ENCODE data around the gene ZNF827. TPM values are rescaled to one million over a fixed set of nuclear protein-coding genes. Genes with fewer than 3 reads are reported as not detected.

Gene ZNF827
- total RNA-seq, 1 experiment from 2014 or later, result 6.3 TPM

- no peaks in the 10 kb centered on the region for H3K9me3 ChIP-seq (ENCODE audit: control insufficient read depth, insufficient read depth, low read depth, low read length)
- H3K27ac ChIP-seq (ENCODE audit: low read length), result no peak overlapping the region
- ATAC-seq (no peak), DNase-seq (ENCODE audit: low read depth, low spot score) (no peak)
- H3K4me1 ChIP-seq (ENCODE audit: control insufficient read depth, insufficient read depth, low read length), result no peaks in the 10 kb centered on the region
- intact Hi-C loops (cut with micrococcal nuclease; ENCODE audit: unreplicated experiment) (no loop called here), in situ Hi-C loops (cut with HindIII; ENCODE audit: low pct_unique_long_range_greater_than_20kb, low sequenced_read_pairs) (no loop called here)
- no peak overlapping the region for H3K4me3 ChIP-seq (ENCODE audit: low read depth in 2 of 2, low read length in 2 of 2)
- no peaks in the 10 kb centered on the region for H3K36me3 ChIP-seq (ENCODE audit: control insufficient read depth, insufficient read depth, low read length)
- no peak for TF ChIP-seq SIN3A (IDR thresholded peaks at IDR 0.05; ENCODE audit: borderline replicate concordance, insufficient read depth, low read depth, low read length)
- no peak for TF ChIP-seq REST (IDR thresholded peaks at IDR 0.05; ENCODE audit: insufficient read depth in 1 of 2, low read depth in 2 of 2, low read length in 1 of 2)
- TF ChIP-seq CTCF (IDR thresholded peaks at IDR 0.05), result no peak
- no peak for TF ChIP-seq TCF7L2 (IDR thresholded peaks at IDR 0.05; ENCODE audit: low read depth, low read length)
- TF ChIP-seq POLR2AphosphoS5 (IDR thresholded peaks at IDR 0.05; ENCODE audit: low read depth, low read length), result no peak
- H3K27me3 ChIP-seq (ENCODE audit: control insufficient read depth, insufficient read depth, low read length), result no peaks in the 10 kb centered on the region
- POLR2A ChIA-PET, result no interaction called here
- CTCF ChIA-PET, result no interaction called here
- BruUV-seq (replicated peaks), result no TSS peak
These were observed 67.4 kb downstream of the ZNF827 start for GRCh38 chr4:145871209-145871608.

GRCh38 chr4:145870155-145871020, 68.2 kb downstream of the ZNF827 start:
- intact Hi-C loops (cut with micrococcal nuclease; ENCODE audit: unreplicated experiment) (no loop called here), in situ Hi-C loops (cut with HindIII; ENCODE audit: low pct_unique_long_range_greater_than_20kb, low sequenced_read_pairs) (no loop called here)
- H3K4me1 ChIP-seq (ENCODE audit: control insufficient read depth, insufficient read depth, low read length), result no peaks in the 10 kb centered on the region
- TF ChIP-seq REST (IDR thresholded peaks at IDR 0.05; ENCODE audit: insufficient read depth in 1 of 2, low read depth in 2 of 2, low read length in 1 of 2) (no peak), TCF7L2 (IDR thresholded peaks at IDR 0.05; ENCODE audit: low read depth, low read length) (no peak), CTCF (IDR thresholded peaks at IDR 0.05) (no peak), POLR2AphosphoS5 (IDR thresholded peaks at IDR 0.05; ENCODE audit: low read depth, low read length) (no peak), SIN3A (IDR thresholded peaks at IDR 0.05; ENCODE audit: borderline replicate concordance, insufficient read depth, low read depth, low read length) (no peak)
- H3K4me3 ChIP-seq (ENCODE audit: low read depth in 2 of 2, low read length in 2 of 2), result no peak overlapping the region
- H3K9me3 ChIP-seq (ENCODE audit: control insufficient read depth, insufficient read depth, low read depth, low read length), result no peaks in the 10 kb centered on the region
- DNase-seq (ENCODE audit: low read depth, low spot score) (no peak), ATAC-seq (no peak)
- ChIA-PET POLR2A (no interaction called here), CTCF (no interaction called here)
- no peaks in the 10 kb centered on the region for H3K27me3 ChIP-seq (ENCODE audit: control insufficient read depth, insufficient read depth, low read length)
- no peak overlapping the region for H3K27ac ChIP-seq (ENCODE audit: low read length)
- no TSS peak for BruUV-seq (replicated peaks)
- no peaks in the 10 kb centered on the region for H3K36me3 ChIP-seq (ENCODE audit: control insufficient read depth, insufficient read depth, low read length)
